A673 (cell line): ENCODE data around the gene MYPN. TPM values are rescaled to one million over a fixed set of nuclear protein-coding genes. Genes with fewer than 3 reads are reported as not detected.

ENCODE experiments used
- BruUV-seq: library from RNA; stranded (reverse); fragments of 400-500 nt; replicated peaks from 2 replicates; lab custom pipeline; 2021; lab: Mats Ljungman, UMichigan
- CTCF ChIA-PET: fragments of 300-600 bp; sonication (Branson Sonifier 250); formaldehyde crosslinking; loops from one replicate; lab custom pipeline; 2022; ENCODE audit warnings: antibody characterized with exemption; lab: Charles Lee
- POLR2A ChIA-PET: fragments of 300-600 bp; sonication (Branson Sonifier 250); formaldehyde crosslinking; loops from one replicate; lab custom pipeline; 2022; ENCODE audit warnings: antibody characterized with exemption; ENCODE audit not compliant: low non-redundant PET; lab: Charles Lee
- DNase-seq: peaks from one replicate; pipeline ENCODE4 v3.0.0-alpha.2; 2015; ENCODE audit warnings: low spot score
- H3K27ac ChIP-seq: fragments of 200-600 bp; sonication (generic); 2 replicates; pipeline ENCODE4 v1.5.1; 2016; ENCODE audit warnings: mixed run types, low read depth, mild to moderate bottlenecking, mixed read lengths, antibody characterized with exemption, low read length; ENCODE audit not compliant: poor library complexity, severe bottlenecking
- H3K27me3 ChIP-seq: fragments of 200-600 bp; sonication (generic); replicated peaks from 2 replicates; pipeline ENCODE4 v1.6.1; 2017; ENCODE audit warnings: mixed run types, low read depth, mild to moderate bottlenecking, mixed read lengths, antibody characterized with exemption, low read length; ENCODE audit not compliant: insufficient read depth, poor library complexity
- H3K36me3 ChIP-seq: fragments of 200-600 bp; sonication (generic); 2 replicates; pipeline ENCODE4 v1.6.1; 2016; ENCODE audit warnings: mixed run types, mild to moderate bottlenecking, mixed read lengths, antibody characterized with exemption, low read length; ENCODE audit not compliant: insufficient read depth, poor library complexity, severe bottlenecking
- H3K4me1 ChIP-seq: fragments of 200-600 bp; sonication (generic); 2 replicates; pipeline ENCODE4 v1.6.1; 2017; ENCODE audit warnings: mixed run types, mild to moderate bottlenecking, mixed read lengths, antibody characterized with exemption, low read length; ENCODE audit not compliant: insufficient read depth, poor library complexity, severe bottlenecking
- H3K4me3 ChIP-seq: fragments of 200-600 bp; sonication (generic); 2 replicates; pipeline ENCODE4 v1.5.1; 2016; ENCODE audit warnings: low read depth, mixed run types, mild to moderate bottlenecking, mixed read lengths, low read length; ENCODE audit not compliant: poor library complexity, severe bottlenecking
- H3K9me3 ChIP-seq: fragments of 200-600 bp; sonication (generic); 2 replicates; pipeline ENCODE4 v1.6.1; 2016; ENCODE audit warnings: mixed run types, low read depth, mild to moderate bottlenecking, mixed read lengths, antibody characterized with exemption, low read length; ENCODE audit not compliant: poor library complexity, severe bottlenecking
- EZH2 ChIP-seq: fragments of 200-600 bp; sonication (generic); IDR thresholded peaks from 2 replicates; pipeline ENCODE4 v1.6.1; 2017; ENCODE audit warnings: borderline replicate concordance, low read depth, mild to moderate bottlenecking, mixed read lengths, antibody characterized with exemption, low read length; ENCODE audit not compliant: poor library complexity, severe bottlenecking
- intact Hi-C: fragments of 100-400 bp; cut with micrococcal nuclease; formaldehyde crosslinking; loops from one replicate; pipeline ENCODE4 v1.10.0; 2022; ENCODE audit not compliant: unreplicated experiment
- total RNA-seq: library from RNA; stranded (reverse); gene quantifications from 2 replicates; pipeline ENCODE4 v1.2.3, GENCODE V29; 2021
- TF ChIP-seq, protein P1 (sequence below): fragments of 300-800, 200-600 bp; sonication (generic); conservative IDR thresholded peaks from 2 replicates; pipeline ENCODE4 v1.5.1; 2017; ENCODE audit warnings: low read depth, mild to moderate bottlenecking, antibody characterized with exemption, low read length, moderate library complexity, mixed read lengths

Gene MYPN
- total RNA-seq, 1 experiment from 2014 or later, result 1.7 TPM

GRCh38 chr10:68099736-68100135 lies 9.6 kb upstream of the MYPN start:
- H3K36me3 ChIP-seq, result no peaks in the 10 kb centered on the region
- no peak overlapping the region for H3K27ac ChIP-seq
- H3K4me1 ChIP-seq, result peaks cover 11% of the 10 kb centered on the region
- POLR2A ChIA-PET, result no interaction called here
- TF ChIP-seq, protein P1, sequence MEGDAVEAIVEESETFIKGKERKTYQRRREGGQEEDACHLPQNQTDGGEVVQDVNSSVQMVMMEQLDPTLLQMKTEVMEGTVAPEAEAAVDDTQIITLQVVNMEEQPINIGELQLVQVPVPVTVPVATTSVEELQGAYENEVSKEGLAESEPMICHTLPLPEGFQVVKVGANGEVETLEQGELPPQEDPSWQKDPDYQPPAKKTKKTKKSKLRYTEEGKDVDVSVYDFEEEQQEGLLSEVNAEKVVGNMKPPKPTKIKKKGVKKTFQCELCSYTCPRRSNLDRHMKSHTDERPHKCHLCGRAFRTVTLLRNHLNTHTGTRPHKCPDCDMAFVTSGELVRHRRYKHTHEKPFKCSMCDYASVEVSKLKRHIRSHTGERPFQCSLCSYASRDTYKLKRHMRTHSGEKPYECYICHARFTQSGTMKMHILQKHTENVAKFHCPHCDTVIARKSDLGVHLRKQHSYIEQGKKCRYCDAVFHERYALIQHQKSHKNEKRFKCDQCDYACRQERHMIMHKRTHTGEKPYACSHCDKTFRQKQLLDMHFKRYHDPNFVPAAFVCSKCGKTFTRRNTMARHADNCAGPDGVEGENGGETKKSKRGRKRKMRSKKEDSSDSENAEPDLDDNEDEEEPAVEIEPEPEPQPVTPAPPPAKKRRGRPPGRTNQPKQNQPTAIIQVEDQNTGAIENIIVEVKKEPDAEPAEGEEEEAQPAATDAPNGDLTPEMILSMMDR, result no peak
- no peak for TF ChIP-seq EZH2
- H3K27me3 ChIP-seq, result no peaks in the 10 kb centered on the region
- no peak for DNase-seq
- CTCF ChIA-PET, result no interaction called here
- intact Hi-C loops, result no loop called here
- BruUV-seq, result no TSS peak
- H3K9me3 ChIP-seq, result no peaks in the 10 kb centered on the region
- no peak overlapping the region for H3K4me3 ChIP-seq

- intact Hi-C loops, result no loop called here
- no peaks in the 10 kb centered on the region for H3K27me3 ChIP-seq
- no TSS peak for BruUV-seq
- peaks cover 13% of the 10 kb centered on the region for H3K4me1 ChIP-seq
- POLR2A ChIA-PET, result interaction anchor here (0.6 kb wide), 1 partner anchor 17 kb away, joined by 5 read pairs; no protein-coding TSS in a partner anchor
- no peak overlapping the region for H3K27ac ChIP-seq
- no peak for DNase-seq
- H3K36me3 ChIP-seq, result no peaks in the 10 kb centered on the region
- CTCF ChIA-PET, result no interaction called here
- TF ChIP-seq, protein P1, result no peak
- TF ChIP-seq EZH2, result no peak
- H3K9me3 ChIP-seq, result no peaks in the 10 kb centered on the region
- no peak overlapping the region for H3K4me3 ChIP-seq
Observed at GRCh38 chr10:68101066-68101465, 8.2 kb upstream of the MYPN start.

GRCh38 chr10:68103261-68103878 lies 5.9 kb upstream of the MYPN start:
- H3K4me1 ChIP-seq, result peaks cover 18% of the 10 kb centered on the region
- no TSS peak for BruUV-seq
- intact Hi-C loops, result no loop called here
- H3K9me3 ChIP-seq, result no peaks in the 10 kb centered on the region
- DNase-seq, result no peak
- no peaks in the 10 kb centered on the region for H3K36me3 ChIP-seq
- CTCF ChIA-PET, result no interaction called here
- no peaks in the 10 kb centered on the region for H3K27me3 ChIP-seq
- no peak overlapping the region for H3K4me3 ChIP-seq
- TF ChIP-seq, protein P1, result no peak
- no peak for TF ChIP-seq EZH2
- POLR2A ChIA-PET, result no interaction called here
- H3K27ac ChIP-seq, result no peak overlapping the region
